ENCODE results near the gene GPRIN3.

The GPRIN3 gene

GRCh38 chr4:89290727-89291516 lies 16.7 kb downstream of the GPRIN3 start:
- DNase-seq (ENCODE audit: low read depth, low spot score): no peak

- DNase-seq (ENCODE audit: low read depth, low spot score): no peak
These were observed 18.3 kb downstream of the GPRIN3 start for GRCh38 chr4:89289312-89289711.

GRCh38 chr4:89288430-89288829 lies 19.2 kb downstream of the GPRIN3 start:
- DNase-seq (ENCODE audit: low read depth, low spot score): no peak

- no peak for DNase-seq (ENCODE audit: low read depth, low spot score)
These were observed 19.7 kb downstream of the GPRIN3 start for GRCh38 chr4:89287945-89288344.

GRCh38 chr4:89285745-89286144 lies 21.9 kb downstream of the GPRIN3 start:
- DNase-seq (ENCODE audit: low read depth, low spot score): no peak

GRCh38 chr4:89284828-89285227 lies 22.8 kb downstream of the GPRIN3 start:
- DNase-seq (ENCODE audit: low read depth, low spot score): no peak

- no peak for DNase-seq (ENCODE audit: low read depth, low spot score)
These were observed 23.6 kb downstream of the GPRIN3 start for GRCh38 chr4:89284020-89284424.

GRCh38 chr4:89283226-89284009 lies 24.2 kb downstream of the GPRIN3 start:
- no peak for DNase-seq (ENCODE audit: low read depth, low spot score)

- DNase-seq (ENCODE audit: low read depth, low spot score): no peak
These were observed 28.2 kb downstream of the GPRIN3 start for GRCh38 chr4:89279385-89279784.

- no peak for DNase-seq (ENCODE audit: low read depth, low spot score)
These were observed 30.2 kb downstream of the GPRIN3 start for GRCh38 chr4:89277412-89277811.

- DNase-seq (ENCODE audit: low read depth, low spot score): no peak
These were observed 31.3 kb downstream of the GPRIN3 start for GRCh38 chr4:89276296-89276695.

- no peak for DNase-seq (ENCODE audit: low read depth, low spot score)
These were observed 32.0 kb downstream of the GPRIN3 start for GRCh38 chr4:89275587-89275986.

GRCh38 chr4:89273741-89274141 lies 33.9 kb downstream of the GPRIN3 start:
- DNase-seq (ENCODE audit: low read depth, low spot score): no peak

GRCh38 chr4:89270792-89271191 lies 36.8 kb downstream of the GPRIN3 start:
- no peak for DNase-seq (ENCODE audit: low read depth, low spot score)

GRCh38 chr4:89269121-89269666 lies 38.4 kb downstream of the GPRIN3 start:
- no peak for DNase-seq (ENCODE audit: low read depth, low spot score)

GRCh38 chr4:89268679-89269078 lies 38.9 kb downstream of the GPRIN3 start:
- no peak for DNase-seq (ENCODE audit: low read depth, low spot score)

GRCh38 chr4:89267846-89268245 lies 39.8 kb downstream of the GPRIN3 start:
- no peak for DNase-seq (ENCODE audit: low read depth, low spot score)

GRCh38 chr4:89267392-89267791 lies 40.2 kb downstream of the GPRIN3 start:
- no peak for DNase-seq (ENCODE audit: low read depth, low spot score)

- DNase-seq (ENCODE audit: low read depth, low spot score): no peak
These were observed 41.5 kb downstream of the GPRIN3 start for GRCh38 chr4:89266128-89266527.

- no peak for DNase-seq (ENCODE audit: low read depth, low spot score)
These were observed 44.3 kb downstream of the GPRIN3 start for GRCh38 chr4:89263265-89263664.

- no peak for DNase-seq (ENCODE audit: low read depth, low spot score)
These were observed 48.1 kb downstream of the GPRIN3 start for GRCh38 chr4:89259301-89260028.

GRCh38 chr4:89258506-89258905 lies 49.1 kb downstream of the GPRIN3 start:
- no peak for DNase-seq (ENCODE audit: low read depth, low spot score)

Measured in iPS DF 19.7 (cell line).